Smooth muscle cell (in vitro differentiated cells): ENCODE measurements around the gene CYP2S1. TPM values are rescaled to one million over a fixed set of nuclear protein-coding genes. Genes with fewer than 3 reads are reported as not detected.
A peak's percentile ranks its signal among the peaks of the same experiment; 100 is the strongest.

Experiments used
- DNase-seq: peaks from one replicate; lab custom pipeline; 2025; ENCODE audit not compliant: unreplicated experiment; lab: John Stamatoyannopoulos, UW
- H2AFZ ChIP-seq: fragments of 200-600 bp; sonication (generic); 2 replicates; pipeline ENCODE4 v1.6.0; 2016; ENCODE audit warnings: antibody characterized with exemption, low read depth, mild to moderate bottlenecking
- H3F3A ChIP-seq: fragments of 200-600 bp; sonication (generic); 2 replicates; pipeline ENCODE4 v1.6.0; 2017; ENCODE audit warnings: antibody characterized with exemption, low read depth
- H3K27ac ChIP-seq: fragments of 200-600 bp; sonication (generic); 2 replicates; pipeline ENCODE4 v1.5.1; 2016; ENCODE audit warnings: low read depth, mild to moderate bottlenecking
- H3K27me3 ChIP-seq: fragments of 200-600 bp; sonication (generic); 2 replicates; pipeline ENCODE4 v1.6.1; 2016; ENCODE audit warnings: low read depth, mild to moderate bottlenecking
- H3K36me3 ChIP-seq: fragments of 200-600 bp; sonication (generic); 2 replicates; pipeline ENCODE4 v1.5.1; 2016; ENCODE audit warnings: low read depth
- H3K4me1 ChIP-seq: fragments of 200-600 bp; sonication (generic); 2 replicates; pipeline ENCODE4 v1.5.1; 2016; ENCODE audit warnings: low read depth
- H3K4me2 ChIP-seq: fragments of 200-600 bp; sonication (generic); 2 replicates; pipeline ENCODE4 v1.6.0; 2016; ENCODE audit warnings: mild to moderate bottlenecking
- H3K4me3 ChIP-seq: fragments of 200-600 bp; sonication (generic); 2 replicates; pipeline ENCODE4 v1.5.1; 2016; ENCODE audit warnings: mild to moderate bottlenecking
- H3K79me2 ChIP-seq: fragments of 200-600 bp; sonication (generic); 2 replicates; pipeline ENCODE4 v1.6.0; 2016; ENCODE audit warnings: low read depth, mild to moderate bottlenecking
- H3K9ac ChIP-seq: fragments of 200-600 bp; sonication (generic); 2 replicates; pipeline ENCODE4 v1.6.0; 2016; ENCODE audit warnings: low read depth
- H3K9me3 ChIP-seq: fragments of 200-600 bp; sonication (generic); replicated peaks from 2 replicates; pipeline ENCODE4 v1.5.1; 2016; ENCODE audit warnings: low read depth
- H4K20me1 ChIP-seq: fragments of 200-600 bp; sonication (generic); 2 replicates; pipeline ENCODE4 v1.6.0; 2016; ENCODE audit warnings: low read depth
- WGBS: methylation state at CpG from one replicate; pipeline ENCODE4 v1.1.7; 2016; ENCODE audit warnings: low lambda C conversion rate; 5-methylcytosine and 5-hydroxymethylcytosine counted together
- polyA plus RNA-seq: library from polyadenylated mRNA; unstranded; fragments of >200 nt; fragmentation: Nextera tagmentation; extraction: Ambion mirVana; gene quantifications from 2 replicates; pipeline ENCODE4 v1.2.1, GENCODE V29; 2016
- total RNA-seq: library from RNA; depleted of rRNA; stranded (reverse); fragments of >200 nt; gene quantifications from 2 replicates; pipeline ENCODE4 v1.2.3, GENCODE V29; 2014
- TF ChIP-seq, protein P1 (sequence below): fragments of 200-600 bp; sonication (generic); IDR thresholded peaks from 2 replicates; pipeline ENCODE4 v1.5.1; 2017; ENCODE audit warnings: borderline replicate concordance, mild to moderate bottlenecking, antibody characterized with exemption; ENCODE audit not compliant: insufficient read depth, poor library complexity, severe bottlenecking

Gene CYP2S1
- total and polyA plus RNA-seq, 2 experiments from 2014 or later = 0.18 to 1.8 TPM

- H3K36me3 ChIP-seq = no peaks in the 10 kb centered on the region
- WGBS = 93% methylated on average over 10 of the region's 10 CpGs
- peak overlapping the region; percentile 99 for H3K27ac ChIP-seq
- no peak overlapping the region for H2AFZ ChIP-seq
- peaks cover 25% of the 10 kb centered on the region for H3F3A ChIP-seq
- H3K9ac ChIP-seq = no peak overlapping the region
- H3K4me1 ChIP-seq = peaks cover 23% of the 10 kb centered on the region
- H3K79me2 ChIP-seq = peaks cover 7% of the 10 kb centered on the region
- H3K4me2 ChIP-seq = no peak overlapping the region
- no peak overlapping the region for H3K4me3 ChIP-seq
- H3K9me3 ChIP-seq = no peaks in the 10 kb centered on the region
- no peak for DNase-seq
- H3K27me3 ChIP-seq = no peaks in the 10 kb centered on the region
- TF ChIP-seq, protein P1, sequence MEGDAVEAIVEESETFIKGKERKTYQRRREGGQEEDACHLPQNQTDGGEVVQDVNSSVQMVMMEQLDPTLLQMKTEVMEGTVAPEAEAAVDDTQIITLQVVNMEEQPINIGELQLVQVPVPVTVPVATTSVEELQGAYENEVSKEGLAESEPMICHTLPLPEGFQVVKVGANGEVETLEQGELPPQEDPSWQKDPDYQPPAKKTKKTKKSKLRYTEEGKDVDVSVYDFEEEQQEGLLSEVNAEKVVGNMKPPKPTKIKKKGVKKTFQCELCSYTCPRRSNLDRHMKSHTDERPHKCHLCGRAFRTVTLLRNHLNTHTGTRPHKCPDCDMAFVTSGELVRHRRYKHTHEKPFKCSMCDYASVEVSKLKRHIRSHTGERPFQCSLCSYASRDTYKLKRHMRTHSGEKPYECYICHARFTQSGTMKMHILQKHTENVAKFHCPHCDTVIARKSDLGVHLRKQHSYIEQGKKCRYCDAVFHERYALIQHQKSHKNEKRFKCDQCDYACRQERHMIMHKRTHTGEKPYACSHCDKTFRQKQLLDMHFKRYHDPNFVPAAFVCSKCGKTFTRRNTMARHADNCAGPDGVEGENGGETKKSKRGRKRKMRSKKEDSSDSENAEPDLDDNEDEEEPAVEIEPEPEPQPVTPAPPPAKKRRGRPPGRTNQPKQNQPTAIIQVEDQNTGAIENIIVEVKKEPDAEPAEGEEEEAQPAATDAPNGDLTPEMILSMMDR = no peak
- H4K20me1 ChIP-seq = no peaks in the 10 kb centered on the region
Measured at GRCh38 chr19:41222240-41222639, 29.2 kb downstream of the CYP2S1 start.

DNA sequence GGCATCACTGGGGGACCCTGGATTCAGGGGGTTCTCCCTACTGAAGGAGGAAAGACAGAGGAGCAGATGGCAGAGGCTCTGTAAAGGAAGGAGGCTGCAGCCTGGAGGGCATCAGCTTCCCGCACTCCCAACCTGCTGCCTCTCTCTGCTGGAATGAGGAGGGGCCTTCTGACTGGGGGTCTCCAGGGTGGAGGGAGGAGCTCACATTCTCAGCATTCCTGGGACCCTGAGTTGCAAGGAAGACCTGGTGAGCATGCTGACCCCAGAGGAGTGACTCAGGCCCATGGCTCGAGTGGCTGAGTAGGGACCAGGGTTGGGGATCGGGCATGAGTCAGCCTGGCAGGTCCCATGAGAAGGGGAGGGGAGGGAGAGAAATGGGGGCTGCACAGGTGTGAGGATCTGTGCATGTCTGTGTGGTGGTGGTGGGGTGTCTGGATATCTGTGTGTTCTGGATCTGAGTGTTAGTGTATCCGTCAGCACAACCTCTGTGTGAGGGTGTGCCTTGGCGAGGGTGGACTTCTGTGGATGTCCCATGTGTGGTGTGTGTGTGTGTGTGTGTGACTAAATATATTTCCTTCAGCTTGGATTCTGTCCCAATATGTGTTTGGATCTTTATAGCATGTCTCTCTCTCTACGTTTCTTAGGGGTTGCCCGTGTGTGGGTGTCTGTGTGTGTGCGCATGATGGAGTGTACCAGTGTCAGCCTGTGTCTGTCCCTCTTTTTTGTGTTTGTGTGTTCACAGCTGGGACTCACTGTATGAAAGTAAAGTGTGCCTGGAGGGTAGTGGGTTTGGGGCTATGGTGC, 30.6 kb downstream of the CYP2S1 start:
- TF ChIP-seq, protein P1 = no peak
- no peaks in the 10 kb centered on the region for H4K20me1 ChIP-seq
- H3K36me3 ChIP-seq = no peaks in the 10 kb centered on the region
- H3K4me2 ChIP-seq = peak overlapping the region; percentile 28
- H2AFZ ChIP-seq = no peak overlapping the region
- H3K4me1 ChIP-seq = peaks cover 17% of the 10 kb centered on the region
- peaks cover 18% of the 10 kb centered on the region for H3F3A ChIP-seq
- DNase-seq = peak; percentile 13
- no peaks in the 10 kb centered on the region for H3K9me3 ChIP-seq
- H3K9ac ChIP-seq = peak overlapping the region; percentile 94
- no peak overlapping the region for H3K4me3 ChIP-seq
- peak overlapping the region; percentile 99 for H3K27ac ChIP-seq
- 56% methylated on average over 8 of the region's 8 CpGs for WGBS
- no peaks in the 10 kb centered on the region for H3K27me3 ChIP-seq
- peaks cover 7% of the 10 kb centered on the region for H3K79me2 ChIP-seq

- no peak overlapping the region for H3K4me3 ChIP-seq
Measured at GRCh38 chr19:41224632-41225031, 31.6 kb downstream of the CYP2S1 start.

More at GRCh38 chr19:41224632-41225031, 31.6 kb downstream of the CYP2S1 start:
- H3K9me3 ChIP-seq = no peaks in the 10 kb centered on the region
- no peak for DNase-seq
- peaks cover 10% of the 10 kb centered on the region for H3K79me2 ChIP-seq
- TF ChIP-seq, protein P1 = no peak
- H3F3A ChIP-seq = peaks cover 18% of the 10 kb centered on the region
- no peaks in the 10 kb centered on the region for H3K27me3 ChIP-seq
- peak overlapping the region; percentile 99 for H3K27ac ChIP-seq
- no peak overlapping the region for H3K4me2 ChIP-seq
- peaks cover 17% of the 10 kb centered on the region for H3K4me1 ChIP-seq
- no peak overlapping the region for H2AFZ ChIP-seq
- WGBS = 96% methylated on average over 7 of the region's 7 CpGs
- no peaks in the 10 kb centered on the region for H4K20me1 ChIP-seq
- no peaks in the 10 kb centered on the region for H3K36me3 ChIP-seq
- H3K9ac ChIP-seq = peak overlapping the region; percentile 94
